Measurements from ENCODE around the gene TMEM62. TPM values are rescaled to one million over a fixed set of nuclear protein-coding genes. Genes with fewer than 3 reads are reported as not detected.

The TMEM62 gene
- total RNA-seq, 1 experiment from 2014 or later = 12.5 TPM

DNA sequence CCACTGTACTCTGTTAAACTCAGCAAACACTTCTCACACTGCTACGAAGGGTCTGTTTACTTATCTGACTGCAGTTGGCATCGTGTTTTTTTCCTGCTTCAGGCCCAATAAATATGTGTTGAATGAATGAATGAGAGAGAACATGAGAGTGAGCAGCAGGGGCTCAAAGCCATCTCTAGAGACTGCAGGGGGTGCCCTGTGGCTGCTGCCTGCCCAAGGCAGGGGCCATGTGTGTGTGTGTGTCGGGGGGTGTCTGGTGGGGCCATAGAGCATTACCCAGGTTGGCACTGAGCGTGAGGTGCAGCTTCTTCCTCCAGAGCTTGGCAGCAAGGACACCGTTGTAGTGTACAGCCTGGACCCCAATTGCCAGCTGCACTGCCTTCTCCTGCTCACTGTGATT, 72.7 kb downstream of the TMEM62 start:
- POLR2A ChIA-PET (ENCODE audit: unreplicated experiment) = no interaction called here
- no peaks in the 10 kb centered on the region for H3K9me3 ChIP-seq (ENCODE audit: insufficient read depth, low read depth)
- intact Hi-C loops (cut with micrococcal nuclease; ENCODE audit: unreplicated experiment) = no loop called here
- H4K20me1 ChIP-seq (ENCODE audit: insufficient read depth) = no peaks in the 10 kb centered on the region
- H3K27me3 ChIP-seq (ENCODE audit: insufficient read depth, low read depth) = no peaks in the 10 kb centered on the region
- H3K9me2 ChIP-seq (ENCODE audit: insufficient read depth) = no peaks in the 10 kb centered on the region
- no peak for TF ChIP-seq EZH2 (IDR thresholded peaks at IDR 0.05; ENCODE audit: low read depth)
- TF ChIP-seq, protein P1, sequence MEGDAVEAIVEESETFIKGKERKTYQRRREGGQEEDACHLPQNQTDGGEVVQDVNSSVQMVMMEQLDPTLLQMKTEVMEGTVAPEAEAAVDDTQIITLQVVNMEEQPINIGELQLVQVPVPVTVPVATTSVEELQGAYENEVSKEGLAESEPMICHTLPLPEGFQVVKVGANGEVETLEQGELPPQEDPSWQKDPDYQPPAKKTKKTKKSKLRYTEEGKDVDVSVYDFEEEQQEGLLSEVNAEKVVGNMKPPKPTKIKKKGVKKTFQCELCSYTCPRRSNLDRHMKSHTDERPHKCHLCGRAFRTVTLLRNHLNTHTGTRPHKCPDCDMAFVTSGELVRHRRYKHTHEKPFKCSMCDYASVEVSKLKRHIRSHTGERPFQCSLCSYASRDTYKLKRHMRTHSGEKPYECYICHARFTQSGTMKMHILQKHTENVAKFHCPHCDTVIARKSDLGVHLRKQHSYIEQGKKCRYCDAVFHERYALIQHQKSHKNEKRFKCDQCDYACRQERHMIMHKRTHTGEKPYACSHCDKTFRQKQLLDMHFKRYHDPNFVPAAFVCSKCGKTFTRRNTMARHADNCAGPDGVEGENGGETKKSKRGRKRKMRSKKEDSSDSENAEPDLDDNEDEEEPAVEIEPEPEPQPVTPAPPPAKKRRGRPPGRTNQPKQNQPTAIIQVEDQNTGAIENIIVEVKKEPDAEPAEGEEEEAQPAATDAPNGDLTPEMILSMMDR (conservative IDR thresholded peaks at IDR 0.05) = no peak
- no peak overlapping the region for H3K4me3 ChIP-seq
- no peaks in the 10 kb centered on the region for H3K36me3 ChIP-seq (ENCODE audit: low read depth)
- no peak overlapping the region for H3K4me2 ChIP-seq
- no peaks in the 10 kb centered on the region for H3K4me1 ChIP-seq (replicated peaks; ENCODE audit: insufficient read depth)
- H2AFZ ChIP-seq = no peak overlapping the region
- DNase-seq = no peak
- CTCF ChIA-PET = no interaction called here
- no TSS peak for BruUV-seq (replicated peaks)
- no peak overlapping the region for H3K27ac ChIP-seq
- H3K79me2 ChIP-seq (ENCODE audit: low read depth) = no peaks in the 10 kb centered on the region
- no peaks in the 10 kb centered on the region for H3F3A ChIP-seq (ENCODE audit: insufficient read depth, low read depth)

DNA sequence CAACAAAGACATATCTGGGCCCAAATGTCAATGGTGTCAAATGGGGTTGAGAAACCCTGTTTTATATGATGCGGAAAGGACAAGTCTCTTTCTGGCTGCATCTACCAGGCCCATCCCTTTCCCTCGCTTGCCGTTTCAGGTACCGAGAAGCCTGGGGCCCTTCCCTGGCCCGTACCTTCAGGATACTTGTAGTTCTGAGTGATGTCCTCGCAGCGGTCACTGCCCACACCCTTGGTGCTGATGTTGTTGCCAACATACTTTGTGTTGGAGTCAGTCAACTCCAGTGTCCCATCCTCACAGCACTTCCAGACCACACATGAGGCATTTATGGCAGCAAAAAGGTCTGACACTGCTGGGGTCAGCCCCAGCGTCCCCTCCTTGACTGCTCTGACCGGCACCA, 73.6 kb downstream of the TMEM62 start:
- H3K27ac ChIP-seq = no peak overlapping the region
- no peaks in the 10 kb centered on the region for H3K9me2 ChIP-seq (ENCODE audit: insufficient read depth)
- DNase-seq = no peak
- no peaks in the 10 kb centered on the region for H3K27me3 ChIP-seq (ENCODE audit: insufficient read depth, low read depth)
- BruUV-seq (replicated peaks) = no TSS peak
- no peaks in the 10 kb centered on the region for H4K20me1 ChIP-seq (ENCODE audit: insufficient read depth)
- H3F3A ChIP-seq (ENCODE audit: insufficient read depth, low read depth) = no peaks in the 10 kb centered on the region
- no peak overlapping the region for H3K4me2 ChIP-seq
- H3K4me3 ChIP-seq = no peak overlapping the region
- POLR2A ChIA-PET (ENCODE audit: unreplicated experiment) = no interaction called here
- H3K36me3 ChIP-seq (ENCODE audit: low read depth) = no peaks in the 10 kb centered on the region
- no peak for TF ChIP-seq EZH2 (IDR thresholded peaks at IDR 0.05; ENCODE audit: low read depth)
- TF ChIP-seq, protein P1 (conservative IDR thresholded peaks at IDR 0.05) = no peak
- no peaks in the 10 kb centered on the region for H3K79me2 ChIP-seq (ENCODE audit: low read depth)
- CTCF ChIA-PET = no interaction called here
- no peaks in the 10 kb centered on the region for H3K9me3 ChIP-seq (ENCODE audit: insufficient read depth, low read depth)
- no peaks in the 10 kb centered on the region for H3K4me1 ChIP-seq (replicated peaks; ENCODE audit: insufficient read depth)
- no peak overlapping the region for H2AFZ ChIP-seq
- intact Hi-C loops (cut with micrococcal nuclease; ENCODE audit: unreplicated experiment) = no loop called here

DNA sequence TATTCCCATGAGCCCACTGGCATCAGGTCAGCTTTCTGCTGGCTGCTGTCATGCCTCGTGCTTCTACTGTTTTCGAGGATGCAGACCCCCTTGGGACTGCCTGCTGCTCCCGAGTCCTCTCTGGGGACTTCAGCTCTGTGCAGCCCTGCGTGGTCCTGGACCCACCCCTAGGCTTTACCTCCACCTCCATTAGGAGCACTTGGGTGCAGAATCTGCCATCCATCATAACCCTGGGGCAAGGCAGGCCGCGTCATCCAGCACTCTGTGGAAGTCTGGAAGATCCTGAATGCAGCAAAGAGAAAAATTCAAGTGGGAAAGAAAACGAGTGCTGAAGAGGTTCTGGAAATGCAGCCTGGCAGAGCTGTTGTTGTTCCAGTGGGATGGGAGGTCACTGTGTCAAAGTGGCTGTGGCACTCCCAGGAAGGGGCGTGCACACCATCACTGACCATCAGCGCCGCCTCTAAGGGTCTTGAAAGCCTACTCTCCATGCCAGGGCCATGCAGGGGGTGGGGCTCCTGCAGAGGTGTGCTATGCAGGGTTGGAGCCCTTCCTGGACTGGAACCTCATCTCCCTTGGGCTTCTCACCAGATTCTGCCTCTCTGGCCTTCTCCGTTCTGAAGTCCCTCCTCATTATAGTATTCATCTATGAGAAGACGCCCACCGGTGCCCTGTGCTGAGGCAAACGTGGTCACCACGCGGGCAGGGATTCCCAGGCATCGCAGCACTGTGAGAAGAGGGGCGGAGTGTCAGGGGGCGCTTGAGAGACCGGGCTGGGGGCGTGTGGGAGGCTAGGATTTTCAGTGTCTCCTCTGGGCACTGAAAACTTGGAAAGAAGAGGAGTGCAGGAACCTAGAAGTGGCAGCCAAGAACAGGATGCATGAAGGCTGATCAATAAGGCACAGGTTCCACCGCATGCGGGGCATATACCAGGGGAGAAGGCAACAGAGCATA, 74.9 kb downstream of the TMEM62 start:
- no peak for DNase-seq
- H4K20me1 ChIP-seq (ENCODE audit: insufficient read depth) = no peaks in the 10 kb centered on the region
- no peaks in the 10 kb centered on the region for H3K9me2 ChIP-seq (ENCODE audit: insufficient read depth)
- no peaks in the 10 kb centered on the region for H3K27me3 ChIP-seq (ENCODE audit: insufficient read depth, low read depth)
- ChIA-PET CTCF (interaction anchor here (0.7 kb wide), 1 partner anchor 78 kb away, joined by 3 read pairs; no protein-coding TSS in a partner anchor), POLR2A (ENCODE audit: unreplicated experiment) (no interaction called here)
- no TSS peak for BruUV-seq (replicated peaks)
- no peaks in the 10 kb centered on the region for H3F3A ChIP-seq (ENCODE audit: insufficient read depth, low read depth)
- H3K4me2 ChIP-seq = no peak overlapping the region
- H3K9me3 ChIP-seq (ENCODE audit: insufficient read depth, low read depth) = no peaks in the 10 kb centered on the region
- no peak overlapping the region for H3K27ac ChIP-seq
- intact Hi-C loops (cut with micrococcal nuclease; ENCODE audit: unreplicated experiment) = no loop called here
- no peak overlapping the region for H2AFZ ChIP-seq
- no peaks in the 10 kb centered on the region for H3K4me1 ChIP-seq (replicated peaks; ENCODE audit: insufficient read depth)
- TF ChIP-seq, protein P1 (conservative IDR thresholded peaks at IDR 0.05) = no peak
- no peak for TF ChIP-seq EZH2 (IDR thresholded peaks at IDR 0.05; ENCODE audit: low read depth)
- no peaks in the 10 kb centered on the region for H3K36me3 ChIP-seq (ENCODE audit: low read depth)
- H3K79me2 ChIP-seq (ENCODE audit: low read depth) = no peaks in the 10 kb centered on the region
- no peak overlapping the region for H3K4me3 ChIP-seq

Data from PC-9 (cell line).